ENCODE data around the gene TUBB.
A peak's percentile ranks its signal among the peaks of the same experiment; 100 is the strongest.
"Not testable (repeated sequence)": the region's sequence is repeated elsewhere in the genome, so short reads cannot be mapped to it uniquely, and the experiment has no call there.

Gene TUBB

DNA sequence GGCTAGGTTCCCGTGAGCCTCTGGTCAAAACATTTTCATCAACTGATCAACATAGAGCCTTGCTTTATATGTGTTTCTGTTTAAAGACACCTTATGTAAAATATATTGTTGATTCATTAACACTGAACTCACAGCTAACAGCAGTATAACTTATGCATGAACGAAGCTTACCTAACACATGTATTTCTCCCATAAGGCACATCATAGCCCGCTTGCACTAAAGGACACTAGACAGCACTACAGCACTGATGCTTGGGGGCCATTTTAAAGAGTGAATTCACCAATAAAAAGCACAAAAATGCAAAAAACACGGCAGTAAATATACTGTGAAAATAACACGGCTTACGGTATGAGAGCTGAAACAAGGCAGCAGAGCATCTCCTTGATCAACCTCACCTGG is 18.4 kb downstream of the TUBB start:
- no peak for DNase-seq (ENCODE audit: low read depth in 3 of 3)

- no peak for DNase-seq (ENCODE audit: low read depth in 3 of 3)
These were observed 20.4 kb downstream of the TUBB start for GRCh38 chr6:30740540-30740870.

DNA sequence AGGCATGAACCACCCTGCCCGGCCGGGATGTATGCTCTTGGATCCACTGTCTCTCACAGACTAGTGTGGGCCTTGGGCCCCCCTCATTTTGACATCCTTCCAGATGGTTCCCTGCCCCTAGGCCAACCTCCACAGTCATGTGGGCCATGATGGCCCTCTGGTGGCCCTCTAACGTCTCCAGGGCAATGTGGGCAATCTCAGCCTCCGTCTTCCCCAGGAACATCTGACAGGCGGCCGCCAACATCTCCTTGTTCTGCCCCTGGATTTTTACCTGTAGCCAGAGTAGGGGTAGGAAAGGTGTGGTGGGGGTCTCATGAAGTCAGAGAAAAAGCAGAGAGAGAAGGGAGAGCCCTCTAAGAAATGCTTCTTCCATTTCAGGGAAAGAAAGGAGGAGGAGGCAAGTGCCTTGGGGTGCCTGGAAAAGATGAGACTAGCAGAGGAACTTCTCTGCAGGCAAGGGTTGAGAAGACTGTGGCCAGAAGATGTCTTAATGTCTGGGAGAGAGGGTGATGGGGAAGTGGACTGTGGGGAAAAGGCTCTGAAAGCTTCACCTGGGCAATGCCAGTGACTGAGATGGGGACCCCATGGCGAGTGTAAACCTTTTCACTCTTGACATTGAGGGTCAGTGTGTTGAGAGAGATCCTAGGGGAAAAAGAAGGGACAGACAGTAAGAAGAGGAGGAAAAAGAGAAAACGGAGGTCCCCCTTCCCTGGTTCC is 21.1 kb downstream of the TUBB start:
- no peak for DNase-seq (ENCODE audit: low read depth in 3 of 3)

GRCh38 chr6:30741789-30742315 is 21.7 kb downstream of the TUBB start:
- DNase-seq (ENCODE audit: low read depth in 3 of 3), result no peak

- peak; percentile 93 to 96 (median 95) for DNase-seq (ENCODE audit: low read depth in 3 of 3)
These were observed 22.4 kb downstream of the TUBB start, which contains the start of gene FLOT1 for GRCh38 chr6:30742316-30743098. FLOT1 (minus strand) TSS chr6:30742687; CDS start chr6:30742189, 498 bp downstream.

DNA sequence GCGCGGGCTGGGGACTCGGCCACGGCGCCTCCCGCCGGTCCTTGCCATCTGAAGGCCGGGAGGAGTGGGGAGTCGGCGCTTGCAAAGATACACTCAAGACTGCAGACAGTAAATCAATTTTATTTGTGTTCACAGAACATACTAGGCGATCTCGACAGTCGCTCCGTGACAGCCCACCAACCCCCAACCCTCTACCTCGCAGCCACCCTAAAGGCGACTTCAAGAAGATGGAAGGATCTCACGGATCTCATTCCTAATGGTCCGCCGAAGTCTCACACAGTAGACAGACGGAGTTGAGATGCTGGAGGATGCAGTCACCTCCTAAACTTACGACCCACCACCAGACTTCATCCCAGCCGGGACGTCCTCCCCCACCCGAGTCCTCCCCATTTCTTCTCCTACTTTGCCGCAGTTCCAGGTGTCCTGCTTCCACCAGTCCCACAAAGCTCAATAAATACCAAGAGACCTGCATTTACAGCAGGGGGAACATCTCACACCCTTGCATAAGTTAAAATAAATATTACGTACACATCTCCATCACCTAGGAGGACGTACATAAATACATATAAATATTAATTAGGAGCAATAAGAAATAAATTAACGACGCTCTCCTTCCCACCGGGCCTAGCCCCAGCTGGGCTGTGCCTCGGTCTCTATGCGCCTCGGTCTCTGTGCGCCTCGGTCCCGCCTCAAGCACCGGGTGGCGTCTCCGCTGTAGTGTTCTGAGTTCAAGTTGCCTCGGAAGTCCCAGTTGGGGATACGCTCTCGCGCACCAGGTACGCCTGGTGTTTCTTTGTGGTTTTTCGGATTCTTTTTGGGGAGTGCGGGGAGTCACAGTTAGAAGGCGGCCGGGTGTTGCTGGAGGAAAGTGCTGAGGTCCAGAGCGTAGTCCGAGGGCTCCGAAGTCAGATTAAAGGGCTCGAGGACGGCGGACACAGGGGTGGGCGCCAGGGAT is 23.2 kb downstream of the TUBB start:
- DNase-seq (ENCODE audit: low read depth in 3 of 3), result no peak

DNA sequence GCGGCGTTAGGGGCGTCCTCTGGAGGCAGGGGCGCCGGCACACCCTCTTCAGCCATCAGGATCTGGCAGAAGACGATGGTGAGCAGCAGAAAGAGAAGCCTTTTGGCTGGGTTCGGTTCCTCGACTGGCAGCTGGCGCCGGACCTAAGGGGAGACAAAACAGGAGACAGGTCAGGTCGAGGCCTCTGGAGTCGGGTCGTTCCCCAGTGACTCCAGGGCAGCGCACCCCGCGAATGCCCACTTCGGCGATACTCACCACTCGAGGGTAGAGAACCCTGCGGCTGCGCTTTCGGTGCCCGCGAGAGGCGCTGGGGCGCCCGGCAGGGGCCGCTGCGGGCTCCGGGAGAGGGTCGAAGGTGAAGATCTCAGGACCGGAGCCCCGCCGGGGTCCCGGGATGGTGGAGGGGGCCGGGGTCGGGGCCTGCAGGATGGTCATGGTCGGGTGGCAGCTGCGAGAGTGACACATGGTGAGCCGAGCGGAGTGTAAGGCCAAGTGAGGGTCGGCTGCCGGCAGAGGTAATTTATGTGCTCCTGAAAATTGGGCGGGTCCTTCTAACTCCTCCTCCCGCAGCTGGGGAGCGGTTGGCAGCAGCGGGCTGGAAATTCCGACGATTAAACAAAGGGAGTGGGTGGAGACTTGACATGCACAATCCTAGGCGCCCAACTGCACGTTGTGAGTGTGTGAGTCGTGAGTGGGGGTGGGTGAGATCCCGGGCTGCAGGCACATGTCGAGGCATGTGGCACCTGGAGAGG is 24.1 kb downstream of the TUBB start, which contains the start of gene IER3:
Gene IER3, minus strand, starts transcription at position 494 of the 752 bp plus-strand sequence. Its CDS starts 29 bp downstream, at position 465.
- peak; percentile 77 to 85 (median 83) for DNase-seq (ENCODE audit: low read depth in 3 of 3)

GRCh38 chr6:30747300-30747687 is 27.1 kb downstream of the TUBB start:
- DNase-seq (ENCODE audit: low read depth in 3 of 3), result no peak

- no peak for DNase-seq (ENCODE audit: low read depth in 3 of 3)
These were observed 28.0 kb downstream of the TUBB start for GRCh38 chr6:30747902-30748769.

- DNase-seq (ENCODE audit: low read depth in 3 of 3), result no peak
These were observed 28.8 kb downstream of the TUBB start for GRCh38 chr6:30748851-30749540.

- DNase-seq (ENCODE audit: low read depth in 3 of 3), result no peak
These were observed 29.6 kb downstream of the TUBB start for GRCh38 chr6:30749554-30750378.

DNA sequence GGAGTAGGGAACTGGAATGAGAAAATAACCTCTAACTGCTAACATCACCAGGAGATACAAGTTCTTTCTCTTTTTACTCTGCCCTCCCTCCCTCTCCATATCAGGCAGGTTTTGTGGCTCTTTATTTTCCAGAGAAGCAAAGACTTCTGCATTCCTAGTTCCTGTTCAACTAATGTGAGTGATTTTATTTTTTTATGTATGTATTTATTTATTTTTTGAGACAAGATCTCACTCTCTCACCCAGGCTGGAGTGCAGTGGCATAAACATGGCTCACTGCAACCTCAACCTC is 30.2 kb downstream of the TUBB start:
- no peak for DNase-seq (ENCODE audit: low read depth in 3 of 3)

DNA sequence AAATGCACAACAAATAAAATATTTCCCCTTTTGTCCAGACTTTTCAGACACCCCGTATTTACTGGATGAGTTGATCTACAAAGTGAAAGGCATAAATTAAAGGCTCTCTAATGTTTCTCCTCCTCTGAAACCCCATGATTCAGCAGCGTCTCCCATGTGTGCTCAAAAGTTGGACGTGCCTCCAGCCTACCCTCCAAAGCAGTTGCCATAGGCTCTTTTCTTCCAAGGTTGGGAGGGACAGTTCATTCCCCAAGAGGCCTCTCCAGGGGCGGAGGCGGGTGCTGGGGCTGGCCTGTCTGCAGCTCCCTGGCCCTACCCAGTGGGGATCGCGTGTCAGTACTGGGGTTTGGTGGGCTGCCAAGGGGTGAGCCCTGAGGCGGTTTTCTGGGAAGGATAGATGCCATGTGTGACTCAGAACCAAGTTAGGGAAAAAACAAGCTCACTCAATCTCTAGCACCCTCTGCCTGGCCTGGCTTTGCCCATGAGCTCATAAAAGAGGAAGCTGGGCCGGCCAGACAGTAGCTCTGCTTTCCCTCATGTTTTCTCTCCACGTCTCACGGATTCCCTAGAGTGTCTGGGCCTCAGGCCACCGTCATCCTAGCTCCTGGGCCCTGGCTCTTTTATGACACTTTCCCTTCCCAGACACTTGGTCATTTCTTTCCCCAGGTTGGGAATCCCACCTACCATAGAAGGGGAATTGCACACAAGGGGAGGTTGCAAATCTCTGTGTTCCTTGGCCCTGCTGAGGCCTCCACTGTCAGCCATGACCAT is 32.2 kb downstream of the TUBB start:
- no peak for DNase-seq (ENCODE audit: low read depth in 3 of 3)

DNA sequence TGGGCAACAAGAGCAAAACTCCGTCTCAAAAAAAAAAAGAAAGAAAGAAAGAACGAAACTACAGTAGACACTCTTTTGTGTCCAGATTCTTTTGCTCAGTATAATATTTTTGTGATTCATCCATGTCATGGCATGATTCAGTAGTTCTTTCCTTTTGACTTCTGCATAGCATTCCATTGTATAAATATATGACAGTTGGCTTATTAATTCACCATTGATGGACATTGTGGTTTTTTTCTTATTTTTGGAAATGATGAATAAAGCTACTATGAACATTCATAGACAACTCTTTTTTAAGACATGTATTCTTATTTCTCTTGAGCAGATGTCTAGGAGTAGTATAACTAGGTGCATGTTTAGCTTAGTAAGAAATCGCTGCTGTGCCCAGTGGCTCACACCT is 34.5 kb downstream of the TUBB start:
- DNase-seq (ENCODE audit: low read depth in 3 of 3), result no peak

- not testable (repeated sequence) for DNase-seq (ENCODE audit: low read depth in 3 of 3)
These were observed 36.4 kb downstream of the TUBB start for GRCh38 chr6:30756405-30757003.

DNA sequence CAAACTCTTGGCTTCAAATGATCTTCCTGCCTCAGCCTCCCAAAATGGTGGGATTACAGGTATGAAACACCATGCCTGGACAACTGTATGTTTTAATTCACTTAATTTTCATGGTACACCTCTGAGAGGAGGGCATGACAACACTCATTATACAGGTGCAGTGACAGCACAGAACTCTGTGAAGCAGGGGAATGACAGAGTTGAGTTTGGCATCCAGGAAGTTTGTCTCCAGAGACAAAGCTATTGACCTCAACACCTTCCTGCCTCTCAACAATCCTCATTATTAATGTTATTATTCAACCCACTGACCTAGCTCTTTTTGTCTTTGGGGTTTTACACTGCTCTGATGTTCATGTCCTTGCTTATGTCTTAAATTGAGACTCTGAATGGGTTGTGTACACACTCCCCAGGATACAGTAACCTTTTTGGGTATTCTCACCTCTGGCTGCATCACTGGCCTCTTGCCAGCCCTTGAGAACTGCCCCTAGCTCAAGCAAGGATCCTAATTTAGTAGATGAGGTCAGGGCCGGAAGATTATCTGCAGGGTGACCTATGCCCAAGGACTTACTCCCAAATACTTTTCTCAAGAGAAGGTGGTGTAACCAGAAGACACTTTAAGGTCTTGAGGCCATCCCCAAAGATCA is 37.2 kb downstream of the TUBB start:
- DNase-seq (ENCODE audit: low read depth in 3 of 3), result no peak
